K562 (cell line): ENCODE results near the gene AKT1. TPM values are rescaled to one million over a fixed set of nuclear protein-coding genes. Genes with fewer than 3 reads are reported as not detected.
A peak's percentile ranks its signal among the peaks of the same experiment; 100 is the strongest.

Experiments
- BRD9 ChIP-seq: fragments of 450-650 bp; IDR thresholded peaks from 2 replicates; pipeline ENCODE4 v1.6.1; 2018; ENCODE audit warnings: low read depth; ENCODE audit not compliant: partially characterized antibody
- CBFA2T3 ChIP-seq: fragments of 450-650 bp; IDR thresholded peaks from 2 replicates; pipeline ENCODE4 v1.6.1; 2017
- CCNT2 ChIP-seq: IDR thresholded peaks from 2 replicates; pipeline ENCODE4 v1.6.1; 2011; ENCODE audit warnings: borderline replicate concordance, low read depth, mild to moderate bottlenecking, moderate library complexity, mixed read lengths, low read length; ENCODE audit not compliant: insufficient read length; ENCODE audit errors: extremely low read depth
- DDX20 ChIP-seq: fragments of 450-650 bp; IDR thresholded peaks from 2 replicates; pipeline ENCODE4 v1.6.1; 2016; ENCODE audit warnings: missing genetic modification characterization, low read depth, mild to moderate bottlenecking, missing compliant biosample characterization, moderate library complexity
- E4F1 ChIP-seq: fragments of 250-450 bp; sonication (Bioruptor Pico); IDR thresholded peaks from 2 replicates; pipeline ENCODE4 v1.5.0; 2021; ENCODE audit warnings: mild to moderate bottlenecking, borderline replicate concordance
- ESRRA ChIP-seq: fragments of 450-650 bp; IDR thresholded peaks from 2 replicates; pipeline ENCODE4 v1.6.1; 2014; ENCODE audit warnings: low read depth, mild to moderate bottlenecking, moderate library complexity, borderline replicate concordance
- FOXM1 ChIP-seq, 2 experiments: fragments of 450-650 bp in 1 of 2; sonication (generic) in 1 of 2; formaldehyde crosslinking in 1 of 2; IDR thresholded peaks; 2 replicates each; pipeline versions ENCODE4 v1.6.1 to v1.9.0; 2017 to 2022; ENCODE audit warnings: low read depth in 2 of 2, mild to moderate bottlenecking in 2 of 2, missing genetic modification reagents in 1 of 2, moderate library complexity in 1 of 2
- FOXP4 ChIP-seq: sonication (generic); formaldehyde crosslinking; IDR thresholded peaks from 2 replicates; pipeline ENCODE4 v1.8.0; 2022; ENCODE audit warnings: mild to moderate bottlenecking, missing genetic modification reagents, borderline replicate concordance
- GMEB1 ChIP-seq: fragments of 250-450 bp; sonication (Bioruptor Pico); IDR thresholded peaks from 2 replicates; pipeline ENCODE4 v1.4.0; 2020; ENCODE audit warnings: mild to moderate bottlenecking
- IRF2 ChIP-seq: sonication (generic); formaldehyde crosslinking; IDR thresholded peaks from 2 replicates; pipeline ENCODE4 v1.8.1; 2022; ENCODE audit warnings: mild to moderate bottlenecking, missing genetic modification reagents
- POLR2AphosphoS2 ChIP-seq: IDR thresholded peaks from 2 replicates; pipeline ENCODE4 v1.6.1; 2012; ENCODE audit warnings: low read length, improper control_type of control experiment
- RBM17 ChIP-seq: fragments of 200-400 bp; formaldehyde crosslinking; IDR thresholded peaks from 2 replicates; pipeline ENCODE4 v1.6.1; 2017; ENCODE audit warnings: low read depth, mild to moderate bottlenecking, low read length, borderline replicate concordance
- SMAD1 ChIP-seq: fragments of 150-350 bp; IDR thresholded peaks from 2 replicates; pipeline ENCODE4 v1.6.1; 2014; ENCODE audit warnings: low read length, low read depth; ENCODE audit not compliant: partially characterized antibody
- TOE1 ChIP-seq, 2 experiments: fragments of 450-650 bp in 1 of 2; sonication (generic) in 1 of 2; formaldehyde crosslinking in 1 of 2; IDR thresholded peaks; 2 replicates each; pipeline versions ENCODE4 v1.7.1 to v1.8.0; 2016 to 2022; ENCODE audit warnings: borderline replicate concordance in 2 of 2, mild to moderate bottlenecking in 2 of 2, antibody characterized with exemption in 1 of 2, inconsistent platforms in 1 of 2, low read depth in 1 of 2, missing genetic modification reagents in 1 of 2, moderate library complexity in 1 of 2
- XRCC5 ChIP-seq: fragments of 200-400 bp; formaldehyde crosslinking; IDR thresholded peaks from 2 replicates; pipeline ENCODE4 v1.6.1; 2017; ENCODE audit warnings: low read depth, mild to moderate bottlenecking, low read length
- ZNF124 ChIP-seq: sonication (generic); formaldehyde crosslinking; IDR thresholded peaks from 2 replicates; pipeline ENCODE4 v1.8.1; 2022; ENCODE audit warnings: missing genetic modification reagents
- ZNF395 ChIP-seq: fragments of 200-800 bp; sonication (Bioruptor generic); IDR thresholded peaks from 2 replicates; pipeline ENCODE4 v1.6.1; 2017; ENCODE audit warnings: missing genetic modification characterization, missing compliant biosample characterization
- ZNF785 ChIP-seq: fragments of 250-450 bp; sonication (Bioruptor Pico); IDR thresholded peaks from 2 replicates; pipeline ENCODE4 v1.4.0; 2020; ENCODE audit warnings: mild to moderate bottlenecking
- polyA plus RNA-seq, 8 experiments: library from polyadenylated mRNA; depleted of rRNA in 4 of 8; stranded (reverse) in 5 of 8; unstranded in 3 of 8; fragments of >200 nt; fragmentation: Nextera tagmentation in 2 of 8; fragmentation: Illumina TruSeq in 1 of 8; extraction: Ambion mirVana in 2 of 8; extraction: Trizol in 1 of 8; gene quantifications; 2 replicates each; pipeline versions ENCODE4 v1.2.1 to v1.2.3, GENCODE V29; 2011 to 2014; ENCODE audit warnings: inconsistent platforms in 1 of 8, missing spikeins in 1 of 8
- total RNA-seq, 7 experiments: library from RNA; depleted of rRNA in 6 of 7; stranded (reverse); fragments of >200 nt in 6 of 7; fragmentation: Illumina TruSeq in 2 of 7; extraction: Trizol in 2 of 7; gene quantifications; 2 replicates each; pipeline versions ENCODE4 v1.2.1 to v1.2.3, GENCODE V29; 2011 to 2021; ENCODE audit warnings: low replicate concordance in 1 of 7

The AKT1 gene
- total and polyA plus RNA-seq, 9 of the 15 experiments (the other 6 are each of a cell fraction or from before 2014, with no cell fraction given) = 0.49 to 132 (median 75.1) TPM

GRCh38 chr14:104751539-104752422 is 43.8 kb downstream of the AKT1 start (continued):
- TF ChIP-seq CCNT2 (no peak), GMEB1 (CRISPR knock-in tag) (no peak), BRD9 (peak; percentile 43), RBM17 (no peak), CBFA2T3 (no peak), FOXP4 (CRISPR knock-in tag) (no peak), FOXM1 (IDR thresholded peaks at IDR 0.05; ENCODE audit: low read depth) (no peak), FOXM1 (CRISPR knock-in tag; IDR thresholded peaks at IDR 0.05; ENCODE audit: low read depth) (no peak), XRCC5 (no peak), ESRRA (no peak), ZNF395 (CRISPR knock-in tag) (no peak), E4F1 (CRISPR knock-in tag) (no peak), TOE1 (IDR thresholded peaks at IDR 0.05; ENCODE audit: borderline replicate concordance) (no peak), TOE1 (CRISPR knock-in tag; IDR thresholded peaks at IDR 0.05; ENCODE audit: borderline replicate concordance, low read depth) (no peak), DDX20 (tag) (no peak), POLR2AphosphoS2 (no peak), ZNF785 (no peak), ZNF124 (CRISPR knock-in tag) (no peak), SMAD1 (no peak), IRF2 (no peak)
